Astrocyte (in vitro differentiated cells and primary cell): ENCODE data around the gene GRM5. TPM values are rescaled to one million over a fixed set of nuclear protein-coding genes. Genes with fewer than 3 reads are reported as not detected.
A peak's percentile ranks its signal among the peaks of the same experiment; 100 is the strongest.

Experiments
- DNase-seq: peaks from one replicate; pipeline ENCODE4 v3.0.0-alpha.2; 2010; ENCODE audit warnings: low read depth
- FAIRE-seq: peaks from 2 replicates; lab custom pipeline; 2011; peaks lifted over from hg19 to GRCh38; lab: Jason Lieb, UNC
- H2AFZ ChIP-seq: 2 replicates; pipeline ENCODE4 v1.6.0; 2012; ENCODE audit warnings: low read depth, low read length, inconsistent platforms
- H3K27ac ChIP-seq: 2 replicates; pipeline ENCODE4 v1.5.1; 2011; ENCODE audit warnings: low read depth, low read length, inconsistent platforms
- H3K27me3 ChIP-seq: 2 replicates; pipeline ENCODE4 v1.6.0; 2011; ENCODE audit warnings: low read length, inconsistent platforms; ENCODE audit not compliant: insufficient read depth
- H3K36me3 ChIP-seq: 2 replicates; pipeline ENCODE4 v1.5.1; 2011; ENCODE audit warnings: low read length, inconsistent platforms; ENCODE audit not compliant: insufficient read depth
- H3K4me1 ChIP-seq: 2 replicates; pipeline ENCODE4 v1.5.1; 2011; ENCODE audit warnings: low read length, inconsistent platforms; ENCODE audit not compliant: insufficient read depth
- H3K4me2 ChIP-seq: 2 replicates; pipeline ENCODE4 v1.6.0; 2012; ENCODE audit warnings: low read length, inconsistent platforms
- H3K4me3 ChIP-seq: 2 replicates; pipeline ENCODE4 v1.5.1; 2011; ENCODE audit warnings: low read depth, mild to moderate bottlenecking, low read length, inconsistent platforms; ENCODE audit not compliant: insufficient read depth
- H3K79me2 ChIP-seq: 2 replicates; pipeline ENCODE4 v1.6.0; 2012; ENCODE audit warnings: mild to moderate bottlenecking, low read length, inconsistent platforms; ENCODE audit not compliant: insufficient read depth
- H3K9ac ChIP-seq: 2 replicates; pipeline ENCODE4 v1.6.0; 2012; ENCODE audit warnings: mild to moderate bottlenecking, low read length, inconsistent platforms
- H3K9me3 ChIP-seq: 2 replicates; pipeline ENCODE4 v1.5.1; 2012; ENCODE audit warnings: low read depth, mild to moderate bottlenecking, low read length, inconsistent platforms; ENCODE audit not compliant: insufficient read depth
- H4K20me1 ChIP-seq: 2 replicates; pipeline ENCODE4 v1.6.0; 2012; ENCODE audit warnings: low read length, inconsistent platforms; ENCODE audit not compliant: insufficient read depth
- H3K27ac Mint-ChIP-seq: one replicate; pipeline ENCODE4 v1.8.0; 2021; ENCODE audit warnings: mild to moderate bottlenecking, mixed read lengths; ENCODE audit not compliant: unreplicated experiment
- H3K27me3 Mint-ChIP-seq: one replicate; pipeline ENCODE4 v1.8.0; 2021; ENCODE audit warnings: low read depth, mixed read lengths; ENCODE audit not compliant: unreplicated experiment
- H3K36me3 Mint-ChIP-seq: one replicate; pipeline ENCODE4 v1.8.0; 2021; ENCODE audit warnings: low read depth, mixed read lengths; ENCODE audit not compliant: unreplicated experiment
- H3K4me1 Mint-ChIP-seq: one replicate; pipeline ENCODE4 v1.8.0; 2021; ENCODE audit warnings: low read depth, mixed read lengths; ENCODE audit not compliant: unreplicated experiment
- H3K4me3 Mint-ChIP-seq: one replicate; pipeline ENCODE4 v1.8.0; 2021; ENCODE audit warnings: mild to moderate bottlenecking, moderate library complexity, mixed read lengths; ENCODE audit not compliant: unreplicated experiment
- H3K9me3 Mint-ChIP-seq: one replicate; pipeline ENCODE4 v1.8.0; 2021; ENCODE audit warnings: mild to moderate bottlenecking, mixed read lengths; ENCODE audit not compliant: unreplicated experiment
- CTCF ChIP-seq: IDR thresholded peaks from 2 replicates; pipeline ENCODE4 v1.5.1; 2011; ENCODE audit warnings: low read depth, mild to moderate bottlenecking, inconsistent platforms, low read length, moderate library complexity; ENCODE audit not compliant: insufficient read depth
- EZH2 ChIP-seq: IDR thresholded peaks from 2 replicates; pipeline ENCODE4 v1.6.1; 2012; ENCODE audit warnings: mild to moderate bottlenecking, low read length, inconsistent platforms; ENCODE audit not compliant: insufficient read depth
- total RNA-seq: library from RNA; stranded (reverse); gene quantifications from 2 replicates; pipeline ENCODE4 v1.2.1, GENCODE V29; 2021

GRM5 gene
- total RNA-seq, 1 donor from 2014 or later = 0.30 TPM

- Histone ChIP-seq H3K9ac (no peak overlapping the region), H3K4me3 (no peak overlapping the region), H3K27me3 (no peaks in the 10 kb centered on the region), H3K4me1 (no peaks in the 10 kb centered on the region), H3K9me3 (no peaks in the 10 kb centered on the region), H3K79me2 (no peaks in the 10 kb centered on the region), H4K20me1 (no peaks in the 10 kb centered on the region), H3K4me2 (no peak overlapping the region), H3K27ac (no peak overlapping the region), H3K36me3 (no peaks in the 10 kb centered on the region), H2AFZ (no peak overlapping the region)
- Mint-ChIP-seq H3K4me1 (peaks cover 7% of the 10 kb centered on the region), H3K4me3 (no peak overlapping the region), H3K9me3 (no peaks in the 10 kb centered on the region), H3K36me3 (no peaks in the 10 kb centered on the region), H3K27me3 (no peaks in the 10 kb centered on the region), H3K27ac (no peak overlapping the region)
- TF ChIP-seq CTCF = no peak
- no peak for TF ChIP-seq EZH2
- DNase-seq = peak; percentile 20
- FAIRE-seq = no peak
These were observed 434.3 kb downstream of the GRM5 start for GRCh38 chr11:88631497-88631896.

- peak overlapping the region; percentile 85 for H3K27ac Mint-ChIP-seq
- no peak overlapping the region for H3K27ac ChIP-seq
- FAIRE-seq = no peak
These were observed 436.3 kb downstream of the GRM5 start for GRCh38 chr11:88629496-88629895.

More at GRCh38 chr11:88629496-88629895, 436.3 kb downstream of the GRM5 start:
- H3K79me2 ChIP-seq = no peaks in the 10 kb centered on the region
- Mint-ChIP-seq H3K27me3 (no peaks in the 10 kb centered on the region), H3K4me3 (no peak overlapping the region), H3K36me3 (no peaks in the 10 kb centered on the region), H3K9me3 (no peaks in the 10 kb centered on the region), H3K4me1 (peaks cover 9% of the 10 kb centered on the region)
- no peaks in the 10 kb centered on the region for H3K9me3 ChIP-seq
- DNase-seq = peak; percentile 21
- H3K4me1 ChIP-seq = no peaks in the 10 kb centered on the region
- H3K36me3 ChIP-seq = no peaks in the 10 kb centered on the region
- TF ChIP-seq CTCF = no peak
- no peaks in the 10 kb centered on the region for H4K20me1 ChIP-seq
- H2AFZ ChIP-seq = no peak overlapping the region
- H3K9ac ChIP-seq = no peak overlapping the region
- H3K27me3 ChIP-seq = no peaks in the 10 kb centered on the region
- H3K4me2 ChIP-seq = no peak overlapping the region
- no peak overlapping the region for H3K4me3 ChIP-seq
